Measurements from ENCODE around the gene UCN.
"Not testable (repeated sequence)": the region's sequence is repeated elsewhere in the genome, so short reads cannot be mapped to it uniquely, and the experiment has no call there.

The UCN gene

DNA sequence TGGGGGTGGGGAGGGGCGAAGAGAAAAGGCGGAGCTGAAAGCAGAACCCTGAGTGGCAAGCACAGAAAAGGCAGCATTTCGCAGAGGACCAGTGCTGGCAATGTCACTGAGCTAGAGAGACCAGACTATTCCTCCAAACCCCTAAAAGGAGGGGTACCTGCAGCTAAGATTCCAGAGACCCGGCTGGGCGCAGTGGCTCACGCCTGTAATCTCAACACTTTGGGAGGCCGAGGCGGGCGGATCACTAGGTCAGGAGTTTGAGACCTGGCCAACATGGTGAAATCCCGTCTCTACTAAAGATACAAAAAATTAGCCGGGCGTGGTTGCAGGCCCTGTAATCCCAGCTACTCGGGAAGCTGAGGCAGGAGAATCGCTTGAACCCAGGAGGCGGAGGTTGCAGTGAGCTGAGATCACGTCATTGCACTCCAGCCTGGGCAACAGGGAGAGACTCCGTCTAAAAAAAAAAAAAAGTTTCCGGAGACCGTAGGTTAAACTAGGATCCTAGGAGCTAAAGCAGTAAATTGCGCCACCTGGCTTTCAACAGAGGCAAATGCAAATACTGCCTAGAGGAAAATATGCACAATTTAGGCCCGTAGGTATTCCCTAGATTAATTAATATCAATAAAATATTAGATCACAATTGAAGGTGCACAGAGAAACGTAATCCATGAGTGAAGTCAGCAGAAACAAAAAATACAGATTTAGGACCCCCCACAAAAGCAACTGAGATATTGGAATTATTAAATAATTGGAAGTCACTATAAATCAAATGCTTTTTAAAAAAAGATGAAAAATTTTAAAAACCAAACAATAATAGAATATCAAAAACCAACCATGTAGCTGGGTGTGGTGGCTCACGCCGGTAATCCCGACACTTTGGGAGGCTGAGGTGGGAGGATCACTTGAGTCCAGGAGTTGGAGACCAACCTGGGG is 4.9 kb downstream of the UCN start:
- Histone ChIP-seq H3K27me3 (ENCODE audit: control insufficient read depth in 1 of 2, insufficient read depth in 2 of 2, low read length in 2 of 2) (peaks cover 35 to 38% of the 10 kb centered on the region in 2 donors), H3K9ac (ENCODE audit: low read length in 2 of 2) (no peak overlapping the region), H3K4me1 (ENCODE audit: control insufficient read depth, insufficient read depth, low read length) (peaks cover 19% of the 10 kb centered on the region), H3K36me3 (ENCODE audit: control insufficient read depth in 2 of 2, insufficient read depth in 2 of 2, low read length in 2 of 2) (no peaks in the 10 kb centered on the region), H3K4me3 (ENCODE audit: low read length in 2 of 2) (peak overlapping the region; percentile 35 to 44), H3K9me3 (ENCODE audit: control insufficient read depth in 2 of 2, low read length in 2 of 2) (no peaks in the 10 kb centered on the region), H3K27ac (ENCODE audit: low read length) (no peak overlapping the region)

DNA sequence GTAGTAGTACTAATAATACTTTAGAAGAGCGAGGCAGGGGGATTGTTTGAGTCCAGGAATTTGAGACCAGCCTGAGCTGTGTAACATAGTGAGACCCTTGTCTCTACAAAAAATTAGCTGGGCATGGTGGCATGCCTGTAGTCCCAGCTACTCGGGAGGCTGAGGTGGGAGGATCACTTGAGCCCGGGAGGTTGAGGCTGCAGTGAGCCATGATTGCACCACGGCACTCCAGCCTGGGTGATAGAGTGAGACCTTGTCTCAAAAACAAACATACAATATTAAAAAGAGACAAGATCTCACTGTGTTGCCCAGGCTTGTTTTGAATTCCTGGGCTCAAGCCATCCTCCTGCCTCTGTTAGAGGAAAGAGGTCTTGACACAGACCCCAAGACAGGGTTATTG is 7.6 kb downstream of the UCN start:
- not testable (repeated sequence) for H3K27ac ChIP-seq (ENCODE audit: low read length); H3K9me3 ChIP-seq (ENCODE audit: control insufficient read depth in 2 of 2, low read length in 2 of 2); H3K4me1 ChIP-seq (ENCODE audit: control insufficient read depth, insufficient read depth, low read length); H3K9ac ChIP-seq (ENCODE audit: low read length in 2 of 2); H3K36me3 ChIP-seq (ENCODE audit: control insufficient read depth in 2 of 2, insufficient read depth in 2 of 2, low read length in 2 of 2); H3K4me3 ChIP-seq (ENCODE audit: low read length in 2 of 2)
- H3K27me3 ChIP-seq (ENCODE audit: control insufficient read depth in 1 of 2, insufficient read depth in 2 of 2, low read length in 2 of 2) = peaks cover 7 to 17% of the 10 kb centered on the region in 2 donors

DNA sequence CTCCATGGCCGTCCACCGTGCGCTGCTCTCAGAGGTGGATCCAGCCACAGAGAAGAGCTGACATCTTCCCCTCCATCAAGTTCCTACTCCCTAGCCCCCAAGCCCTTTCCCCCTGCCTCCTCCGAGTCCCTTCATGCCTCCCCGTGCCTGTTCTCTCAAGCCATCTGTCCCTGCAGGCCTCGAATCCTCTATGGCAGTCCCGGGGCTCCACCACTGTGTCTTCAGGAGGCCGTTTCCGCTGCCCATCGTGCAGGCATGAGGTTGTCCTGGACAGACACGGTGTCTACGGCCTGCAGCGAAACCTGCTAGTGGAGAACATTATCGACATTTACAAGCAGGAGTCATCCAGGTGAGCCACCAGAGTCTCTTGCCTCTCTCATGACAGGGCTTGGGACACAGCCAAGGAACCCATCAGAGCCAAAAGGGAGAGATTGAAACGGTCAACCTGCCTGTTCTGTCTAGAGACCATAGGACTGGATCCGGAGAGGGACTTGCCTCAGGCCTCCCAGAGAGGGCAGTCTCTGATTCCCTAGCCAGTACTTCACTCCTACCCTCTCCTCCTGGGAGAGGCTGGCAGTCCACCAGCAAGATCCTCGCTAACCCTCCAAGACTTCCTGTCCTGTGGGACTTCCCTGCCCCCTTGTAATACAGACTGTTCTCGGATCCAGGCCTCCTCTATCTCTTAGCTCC is 9.7 kb downstream of the UCN start:
- no peak overlapping the region for H3K9ac ChIP-seq (ENCODE audit: low read length in 2 of 2)
- H3K9me3 ChIP-seq (ENCODE audit: control insufficient read depth in 2 of 2, low read length in 2 of 2) = no peaks in the 10 kb centered on the region
- no peaks in the 10 kb centered on the region for H3K36me3 ChIP-seq (ENCODE audit: control insufficient read depth in 2 of 2, insufficient read depth in 2 of 2, low read length in 2 of 2)
- H3K27ac ChIP-seq (ENCODE audit: low read length) = no peak overlapping the region
- no peaks in the 10 kb centered on the region for H3K4me1 ChIP-seq (ENCODE audit: control insufficient read depth, insufficient read depth, low read length)
- no peak overlapping the region for H3K4me3 ChIP-seq (ENCODE audit: low read length in 2 of 2)
- H3K27me3 ChIP-seq (ENCODE audit: control insufficient read depth in 1 of 2, insufficient read depth in 2 of 2, low read length in 2 of 2) = peaks cover 0 to 8% of the 10 kb centered on the region in 2 donors

DNA sequence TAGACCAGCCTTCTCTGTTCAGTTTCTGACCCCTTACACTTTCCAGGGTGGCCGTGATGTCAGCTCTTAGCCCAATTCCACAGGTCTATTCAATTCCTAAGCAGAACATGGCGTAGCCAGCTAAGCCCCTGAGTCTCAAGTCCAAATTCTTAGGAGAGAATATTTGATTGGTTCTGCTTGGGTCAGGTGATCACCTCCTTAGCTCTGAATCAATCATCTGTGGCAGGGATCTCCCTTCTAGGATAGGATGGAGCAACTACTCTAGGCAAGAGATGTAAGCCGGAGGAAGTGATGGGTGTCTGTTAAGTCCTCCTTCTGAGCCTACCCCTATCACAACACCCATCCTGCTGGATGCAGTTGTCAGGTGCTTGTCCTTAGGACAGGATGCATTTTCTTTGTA is 11.1 kb downstream of the UCN start:
- Histone ChIP-seq H3K9me3 (ENCODE audit: control insufficient read depth in 2 of 2, low read length in 2 of 2) (no peaks in the 10 kb centered on the region), H3K27me3 (ENCODE audit: control insufficient read depth in 1 of 2, insufficient read depth in 2 of 2, low read length in 2 of 2) (peaks cover 5 to 7% of the 10 kb centered on the region in 2 donors), H3K9ac (ENCODE audit: low read length in 2 of 2) (no peak overlapping the region), H3K27ac (ENCODE audit: low read length) (no peak overlapping the region), H3K4me3 (ENCODE audit: low read length in 2 of 2) (no peak overlapping the region), H3K36me3 (ENCODE audit: control insufficient read depth in 2 of 2, insufficient read depth in 2 of 2, low read length in 2 of 2) (no peaks in the 10 kb centered on the region), H3K4me1 (ENCODE audit: control insufficient read depth, insufficient read depth, low read length) (no peaks in the 10 kb centered on the region)

DNA sequence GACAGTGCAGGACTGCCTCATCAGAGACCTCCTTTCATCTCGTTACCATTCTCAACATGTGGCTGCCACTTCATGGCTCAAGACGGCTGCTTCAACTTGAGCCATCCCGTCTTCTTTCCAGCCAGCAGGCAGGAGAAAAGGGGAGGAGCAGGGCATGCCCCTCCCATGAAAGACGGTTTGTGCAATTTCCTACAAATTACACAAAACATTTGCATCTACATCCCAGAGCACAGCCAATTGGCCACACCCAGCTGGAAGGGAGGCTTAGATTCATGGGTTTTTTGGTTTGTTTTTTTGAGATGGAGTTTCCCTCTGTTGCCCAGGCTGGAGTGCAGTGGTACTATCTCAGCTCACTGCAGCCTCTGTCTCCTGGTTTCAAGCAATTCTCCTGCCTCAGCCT is 11.8 kb downstream of the UCN start:
- Histone ChIP-seq H3K36me3 (ENCODE audit: control insufficient read depth in 2 of 2, insufficient read depth in 2 of 2, low read length in 2 of 2) (no peaks in the 10 kb centered on the region), H3K27ac (ENCODE audit: low read length) (no peak overlapping the region), H3K4me3 (ENCODE audit: low read length in 2 of 2) (no peak overlapping the region), H3K27me3 (ENCODE audit: control insufficient read depth in 1 of 2, insufficient read depth in 2 of 2, low read length in 2 of 2) (peaks cover 10 to 14% of the 10 kb centered on the region in 2 donors), H3K4me1 (ENCODE audit: control insufficient read depth, insufficient read depth, low read length) (no peaks in the 10 kb centered on the region), H3K9me3 (ENCODE audit: control insufficient read depth in 2 of 2, low read length in 2 of 2) (no peaks in the 10 kb centered on the region), H3K9ac (ENCODE audit: low read length in 2 of 2) (no peak overlapping the region)

DNA sequence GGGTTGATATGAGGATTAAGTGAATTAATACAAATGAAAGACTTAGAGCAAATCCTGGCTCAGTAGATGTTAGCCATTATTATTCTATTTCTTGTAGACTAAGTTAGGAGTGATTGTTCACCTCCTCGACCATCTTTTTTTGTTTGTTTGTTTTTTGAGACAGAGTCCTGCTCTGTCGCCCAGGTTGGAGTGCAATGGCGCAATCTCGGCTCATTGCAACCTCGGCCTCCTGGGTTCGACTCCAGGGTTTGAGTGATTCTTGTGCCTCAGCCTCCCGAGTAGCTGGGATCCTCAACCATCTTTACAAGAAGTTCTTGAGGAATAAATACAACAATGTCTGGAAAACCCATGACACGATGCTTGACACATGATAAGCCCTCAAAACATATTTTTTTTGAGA is 13.3 kb downstream of the UCN start:
- no peak overlapping the region for H3K9ac ChIP-seq (ENCODE audit: low read length in 2 of 2)
- no peak overlapping the region for H3K27ac ChIP-seq (ENCODE audit: low read length)
- peaks cover 11 to 17% of the 10 kb centered on the region in 2 donors for H3K27me3 ChIP-seq (ENCODE audit: control insufficient read depth in 1 of 2, insufficient read depth in 2 of 2, low read length in 2 of 2)
- H3K9me3 ChIP-seq (ENCODE audit: control insufficient read depth in 2 of 2, low read length in 2 of 2) = no peaks in the 10 kb centered on the region
- no peaks in the 10 kb centered on the region for H3K4me1 ChIP-seq (ENCODE audit: control insufficient read depth, insufficient read depth, low read length)
- H3K36me3 ChIP-seq (ENCODE audit: control insufficient read depth in 2 of 2, insufficient read depth in 2 of 2, low read length in 2 of 2) = no peaks in the 10 kb centered on the region
- no peak overlapping the region for H3K4me3 ChIP-seq (ENCODE audit: low read length in 2 of 2)

DNA sequence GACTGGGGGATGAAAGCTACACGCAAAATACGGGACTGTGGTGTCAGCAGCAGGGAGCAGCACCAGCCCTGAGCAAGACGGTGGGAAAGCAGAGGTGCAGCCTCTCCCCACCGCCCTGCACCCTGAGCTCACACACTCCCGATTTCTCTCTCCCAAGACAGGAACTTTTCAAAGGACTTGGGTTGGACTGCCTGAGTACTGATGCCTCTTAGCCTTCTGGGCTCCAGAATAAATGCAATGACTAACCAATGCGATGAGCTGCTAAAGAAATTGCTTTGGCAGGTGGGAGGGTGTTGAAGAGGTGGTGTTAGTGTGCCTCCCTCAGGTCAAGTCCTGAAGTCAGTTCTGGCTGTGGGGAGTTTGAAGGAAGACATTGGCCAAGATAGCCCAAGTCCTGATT is 16.4 kb downstream of the UCN start:
- H3K27ac ChIP-seq (ENCODE audit: low read length) = no peak overlapping the region

DNA sequence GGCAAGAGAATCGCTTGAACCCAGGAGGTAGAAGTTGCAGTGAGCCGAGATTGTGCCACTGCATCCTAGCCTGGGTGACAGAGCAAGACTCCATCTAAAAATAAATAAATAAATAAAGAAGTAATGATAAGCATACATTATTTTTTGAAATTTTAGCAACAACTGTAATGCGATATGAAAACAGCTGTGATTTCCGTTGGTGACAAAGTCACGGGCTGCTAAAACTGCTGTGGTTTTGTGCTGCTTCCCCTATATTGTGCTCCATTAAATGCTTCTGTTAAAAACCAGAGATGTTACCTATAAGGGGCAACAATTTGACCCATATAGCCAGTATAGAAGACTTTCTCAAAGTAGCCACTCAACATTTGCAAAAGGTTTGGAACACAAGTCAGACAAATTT is 17.7 kb downstream of the UCN start:
- peaks cover 14 to 15% of the 10 kb centered on the region in 2 donors for H3K27me3 ChIP-seq (ENCODE audit: control insufficient read depth in 1 of 2, insufficient read depth in 2 of 2, low read length in 2 of 2)
- H3K4me3 ChIP-seq (ENCODE audit: low read length in 2 of 2) = no peak overlapping the region
- no peaks in the 10 kb centered on the region for H3K4me1 ChIP-seq (ENCODE audit: control insufficient read depth, insufficient read depth, low read length)
- no peaks in the 10 kb centered on the region for H3K9me3 ChIP-seq (ENCODE audit: control insufficient read depth in 2 of 2, low read length in 2 of 2)
- no peak overlapping the region for H3K27ac ChIP-seq (ENCODE audit: low read length)
- no peaks in the 10 kb centered on the region for H3K36me3 ChIP-seq (ENCODE audit: control insufficient read depth in 2 of 2, insufficient read depth in 2 of 2, low read length in 2 of 2)
- H3K9ac ChIP-seq (ENCODE audit: low read length in 2 of 2) = no peak overlapping the region

More for the DNA sequence above, 16.4 kb downstream of the UCN start:
- Histone ChIP-seq H3K36me3 (ENCODE audit: control insufficient read depth in 2 of 2, insufficient read depth in 2 of 2, low read length in 2 of 2) (no peaks in the 10 kb centered on the region), H3K4me3 (ENCODE audit: low read length in 2 of 2) (no peak overlapping the region), H3K27me3 (ENCODE audit: control insufficient read depth in 1 of 2, insufficient read depth in 2 of 2, low read length in 2 of 2) (peaks cover 14 to 15% of the 10 kb centered on the region in 2 donors), H3K9ac (ENCODE audit: low read length in 2 of 2) (no peak overlapping the region), H3K4me1 (ENCODE audit: control insufficient read depth, insufficient read depth, low read length) (no peaks in the 10 kb centered on the region), H3K9me3 (ENCODE audit: control insufficient read depth in 2 of 2, low read length in 2 of 2) (no peaks in the 10 kb centered on the region)

DNA sequence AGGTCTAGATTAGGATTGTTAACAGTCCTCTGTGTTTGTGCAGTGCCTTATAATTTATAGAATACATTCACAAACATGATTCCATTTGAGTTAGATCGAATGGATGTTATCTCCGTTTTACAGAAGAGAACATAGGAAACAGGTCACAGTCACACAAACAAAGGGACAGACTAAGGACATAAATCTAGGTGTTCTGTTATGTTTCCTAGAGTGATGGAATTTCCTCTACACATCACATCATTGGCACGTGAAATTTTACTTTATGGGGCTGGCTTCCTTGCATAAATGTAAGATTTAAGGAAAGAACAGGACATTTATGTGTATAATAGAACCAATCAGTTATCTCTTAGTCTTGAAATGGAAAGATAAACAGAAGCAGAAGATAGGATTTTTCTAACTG is 19.6 kb downstream of the UCN start:
- Histone ChIP-seq H3K4me3 (ENCODE audit: low read length in 2 of 2) (no peak overlapping the region), H3K9me3 (ENCODE audit: control insufficient read depth in 2 of 2, low read length in 2 of 2) (no peaks in the 10 kb centered on the region), H3K4me1 (ENCODE audit: control insufficient read depth, insufficient read depth, low read length) (no peaks in the 10 kb centered on the region), H3K27me3 (ENCODE audit: control insufficient read depth in 1 of 2, insufficient read depth in 2 of 2, low read length in 2 of 2) (peaks cover 15 to 20% of the 10 kb centered on the region in 2 donors), H3K9ac (ENCODE audit: low read length in 2 of 2) (no peak overlapping the region), H3K27ac (ENCODE audit: low read length) (no peak overlapping the region), H3K36me3 (ENCODE audit: control insufficient read depth in 2 of 2, insufficient read depth in 2 of 2, low read length in 2 of 2) (no peaks in the 10 kb centered on the region)

DNA sequence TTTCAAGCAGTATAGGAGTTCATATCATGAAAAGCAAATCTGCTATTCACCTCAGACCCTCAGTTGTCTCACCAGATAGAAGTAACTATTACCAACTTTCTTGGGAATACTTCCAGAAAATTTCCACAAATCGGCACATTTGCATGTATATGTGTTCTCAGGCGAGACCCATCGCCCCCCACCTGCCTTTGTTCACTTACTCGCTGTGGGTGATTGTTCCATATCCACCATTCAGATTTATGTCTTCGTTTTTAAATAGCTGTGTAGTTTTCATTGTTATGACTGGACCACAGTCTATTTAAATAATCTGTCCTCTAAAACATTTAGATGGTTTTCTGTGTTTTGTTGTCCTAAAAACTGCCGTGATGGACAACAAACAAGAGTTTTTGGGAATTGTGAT is 22.8 kb downstream of the UCN start:
- no peak overlapping the region for H3K27ac ChIP-seq (ENCODE audit: low read length)
- H3K9ac ChIP-seq (ENCODE audit: low read length in 2 of 2) = no peak overlapping the region
- H3K27me3 ChIP-seq (ENCODE audit: control insufficient read depth in 1 of 2, insufficient read depth in 2 of 2, low read length in 2 of 2) = peaks cover 14 to 26% of the 10 kb centered on the region in 2 donors
- H3K4me3 ChIP-seq (ENCODE audit: low read length in 2 of 2) = no peak overlapping the region
- H3K4me1 ChIP-seq (ENCODE audit: control insufficient read depth, insufficient read depth, low read length) = no peaks in the 10 kb centered on the region
- no peaks in the 10 kb centered on the region for H3K9me3 ChIP-seq (ENCODE audit: control insufficient read depth in 2 of 2, low read length in 2 of 2)
- no peaks in the 10 kb centered on the region for H3K36me3 ChIP-seq (ENCODE audit: control insufficient read depth in 2 of 2, insufficient read depth in 2 of 2, low read length in 2 of 2)

DNA sequence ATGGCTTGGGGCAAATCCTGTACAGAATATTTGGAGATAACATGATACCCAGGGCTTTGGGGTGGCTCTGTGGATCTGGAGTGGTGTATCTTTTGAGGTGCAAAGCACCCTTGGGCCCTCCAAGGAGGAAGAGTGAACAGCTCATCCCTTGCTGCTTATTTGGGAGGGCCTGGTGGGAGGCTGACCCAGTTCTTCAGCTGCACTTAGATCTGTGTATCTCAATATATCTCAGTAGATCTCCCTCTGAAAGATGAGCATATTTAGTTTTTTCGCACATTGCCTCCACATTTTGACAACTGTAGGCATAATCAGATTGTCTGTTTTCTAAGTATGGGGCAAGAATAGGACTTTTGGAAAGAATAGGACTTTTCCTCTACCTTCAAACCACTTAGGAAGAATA is 23.2 kb downstream of the UCN start:
- H3K4me3 ChIP-seq (ENCODE audit: low read length in 2 of 2) = no peak overlapping the region
- H3K27me3 ChIP-seq (ENCODE audit: control insufficient read depth in 1 of 2, insufficient read depth in 2 of 2, low read length in 2 of 2) = peaks cover 14 to 29% of the 10 kb centered on the region in 2 donors
- no peaks in the 10 kb centered on the region for H3K36me3 ChIP-seq (ENCODE audit: control insufficient read depth in 2 of 2, insufficient read depth in 2 of 2, low read length in 2 of 2)
- no peak overlapping the region for H3K27ac ChIP-seq (ENCODE audit: low read length)
- no peak overlapping the region for H3K9ac ChIP-seq (ENCODE audit: low read length in 2 of 2)
- no peaks in the 10 kb centered on the region for H3K9me3 ChIP-seq (ENCODE audit: control insufficient read depth in 2 of 2, low read length in 2 of 2)
- no peaks in the 10 kb centered on the region for H3K4me1 ChIP-seq (ENCODE audit: control insufficient read depth, insufficient read depth, low read length)

Data from stomach smooth muscle (tissue), 2 donors.